Skeletal muscle tissue (tissue), 4 donors: ENCODE results near the gene GNA14. TPM values are rescaled to one million over a fixed set of nuclear protein-coding genes. Genes with fewer than 3 reads are reported as not detected.

Experiments used
- H3K27ac ChIP-seq: one replicate; pipeline ENCODE4 v1.7.0; 2013; ENCODE audit warnings: mild to moderate bottlenecking, low read depth, low read length, inconsistent platforms
- H3K27me3 ChIP-seq, 3 donors: one replicate each; pipeline ENCODE4 v1.7.0; 2013; ENCODE audit warnings: low read length in 3 of 3; ENCODE audit not compliant: control insufficient read depth in 3 of 3, insufficient read depth in 3 of 3
- H3K36me3 ChIP-seq, 3 donors: one replicate each; pipeline ENCODE4 v1.7.0; 2013; ENCODE audit warnings: low read length in 3 of 3; ENCODE audit not compliant: control insufficient read depth in 3 of 3, insufficient read depth in 3 of 3
- H3K4me1 ChIP-seq, 3 donors: one replicate each; pipeline ENCODE4 v1.7.0; 2013; ENCODE audit warnings: low read length in 3 of 3, mild to moderate bottlenecking in 3 of 3; ENCODE audit not compliant: control insufficient read depth in 3 of 3, insufficient read depth in 3 of 3
- H3K4me3 ChIP-seq, 3 donors: one replicate each; pipeline ENCODE4 v1.7.0; 2013; ENCODE audit warnings: low read length in 3 of 3
- H3K9ac ChIP-seq, 3 donors: one replicate each; pipeline ENCODE4 v1.7.0; 2013; ENCODE audit warnings: low read length in 3 of 3, mild to moderate bottlenecking in 3 of 3, moderate library complexity in 2 of 3, low read depth in 1 of 3
- H3K9me3 ChIP-seq, 3 donors: one replicate each; pipeline ENCODE4 v1.7.0; 2013; ENCODE audit warnings: low read length in 3 of 3; ENCODE audit not compliant: control insufficient read depth in 3 of 3
- total RNA-seq: library from RNA; depleted of rRNA; stranded (reverse); fragments of >200 nt; gene quantifications from one replicate; pipeline ENCODE4 v1.2.3, GENCODE V29; 2014
- donor health status: Osteomylitis.

GNA14 gene
- total RNA-seq, 1 donor from 2014 or later: 3.7 TPM

DNA sequence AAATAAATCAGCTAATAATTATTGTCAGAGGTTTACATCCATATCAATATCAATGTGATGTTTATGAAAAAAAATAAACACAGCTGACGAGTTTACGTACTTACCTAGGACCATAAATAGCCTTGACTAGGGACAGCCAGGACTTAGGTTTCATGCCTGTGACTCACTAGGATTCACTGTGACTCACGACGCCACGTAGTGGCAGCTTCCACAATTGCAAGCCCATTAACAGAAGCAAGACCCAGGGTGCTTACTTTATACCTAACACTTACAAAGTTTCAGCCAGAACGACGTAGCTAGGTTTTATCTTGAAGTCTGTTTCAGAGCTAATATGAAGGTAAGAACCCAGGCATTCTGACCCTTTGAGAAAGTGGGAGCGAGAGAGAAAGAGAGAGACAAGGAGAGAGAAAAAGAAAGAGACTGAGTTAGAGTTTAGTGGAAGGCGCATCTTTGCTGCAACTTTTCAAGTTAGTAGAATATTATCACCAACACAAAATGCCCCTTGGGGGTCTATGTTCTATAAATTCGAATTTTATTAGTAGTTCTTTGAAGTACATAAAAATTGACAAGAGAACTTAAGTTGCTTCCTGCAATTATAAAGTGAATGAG is 191.2 kb downstream of the GNA14 start:
- H3K36me3 ChIP-seq: no peaks in the 10 kb centered on the region
- H3K27ac ChIP-seq: no peak overlapping the region
- H3K27me3 ChIP-seq: no peaks in the 10 kb centered on the region
- no peak overlapping the region for H3K4me3 ChIP-seq
- no peak overlapping the region for H3K9ac ChIP-seq
- no peaks in the 10 kb centered on the region for H3K9me3 ChIP-seq
- peaks cover 0 to 8% (median 4%) of the 10 kb centered on the region in 3 donors for H3K4me1 ChIP-seq

DNA sequence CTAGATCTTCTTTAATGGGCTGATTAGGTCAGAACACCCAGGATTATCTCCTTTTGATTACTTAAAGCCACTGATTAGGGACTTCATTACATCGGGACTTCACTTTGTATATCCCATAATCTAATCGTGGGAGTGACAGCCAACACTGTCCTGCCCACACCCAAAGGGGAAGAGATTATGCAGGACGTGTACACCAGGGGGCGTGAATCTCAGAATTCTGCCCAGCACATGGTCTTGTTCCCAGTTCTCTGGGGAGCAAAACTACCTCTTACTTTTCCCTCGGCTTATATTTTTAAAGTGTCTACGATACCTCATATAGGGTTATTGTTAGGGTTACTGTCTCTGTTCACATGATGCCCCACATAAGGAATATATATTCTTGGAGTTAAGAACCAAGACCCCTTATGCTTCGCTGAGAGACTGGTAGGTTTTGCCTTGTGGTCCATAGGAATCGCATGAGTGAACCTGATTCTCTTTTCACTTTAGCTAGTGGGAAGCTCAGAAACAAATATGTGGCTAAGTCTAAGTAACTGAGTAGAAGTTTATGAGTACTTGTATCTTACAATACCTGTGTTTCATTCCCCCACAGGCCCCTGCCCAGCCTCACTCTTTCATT is 192.7 kb downstream of the GNA14 start:
- Histone ChIP-seq H3K9ac (no peak overlapping the region), H3K27ac (no peak overlapping the region), H3K9me3 (no peaks in the 10 kb centered on the region), H3K4me1 (peaks cover 0 to 8% (median 4%) of the 10 kb centered on the region in 3 donors), H3K36me3 (no peaks in the 10 kb centered on the region), H3K4me3 (no peak overlapping the region), H3K27me3 (no peaks in the 10 kb centered on the region)

DNA sequence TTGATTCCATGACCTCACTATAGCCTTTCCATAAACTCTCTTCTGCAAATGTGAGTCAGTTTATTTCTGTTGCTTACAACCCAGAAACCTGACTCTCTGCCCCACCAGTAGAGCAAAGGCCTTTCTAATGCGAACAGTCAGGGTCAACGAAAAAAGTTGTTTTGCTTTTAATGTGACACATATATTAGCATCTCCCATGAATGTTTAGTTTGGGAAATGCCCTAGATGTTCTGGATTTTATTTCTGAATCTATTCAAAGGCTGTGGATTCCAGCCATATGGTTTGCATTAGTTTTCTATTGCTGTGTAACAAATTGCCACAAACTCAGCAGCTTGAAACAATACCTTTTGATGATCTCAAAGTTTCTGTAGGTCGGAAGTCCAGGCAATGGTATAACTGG is 193.5 kb downstream of the GNA14 start:
- Histone ChIP-seq H3K4me1 (peaks cover 0 to 8% (median 4%) of the 10 kb centered on the region in 3 donors), H3K4me3 (no peak overlapping the region), H3K27me3 (no peaks in the 10 kb centered on the region), H3K9ac (no peak overlapping the region), H3K36me3 (no peaks in the 10 kb centered on the region), H3K9me3 (no peaks in the 10 kb centered on the region), H3K27ac (no peak overlapping the region)

DNA sequence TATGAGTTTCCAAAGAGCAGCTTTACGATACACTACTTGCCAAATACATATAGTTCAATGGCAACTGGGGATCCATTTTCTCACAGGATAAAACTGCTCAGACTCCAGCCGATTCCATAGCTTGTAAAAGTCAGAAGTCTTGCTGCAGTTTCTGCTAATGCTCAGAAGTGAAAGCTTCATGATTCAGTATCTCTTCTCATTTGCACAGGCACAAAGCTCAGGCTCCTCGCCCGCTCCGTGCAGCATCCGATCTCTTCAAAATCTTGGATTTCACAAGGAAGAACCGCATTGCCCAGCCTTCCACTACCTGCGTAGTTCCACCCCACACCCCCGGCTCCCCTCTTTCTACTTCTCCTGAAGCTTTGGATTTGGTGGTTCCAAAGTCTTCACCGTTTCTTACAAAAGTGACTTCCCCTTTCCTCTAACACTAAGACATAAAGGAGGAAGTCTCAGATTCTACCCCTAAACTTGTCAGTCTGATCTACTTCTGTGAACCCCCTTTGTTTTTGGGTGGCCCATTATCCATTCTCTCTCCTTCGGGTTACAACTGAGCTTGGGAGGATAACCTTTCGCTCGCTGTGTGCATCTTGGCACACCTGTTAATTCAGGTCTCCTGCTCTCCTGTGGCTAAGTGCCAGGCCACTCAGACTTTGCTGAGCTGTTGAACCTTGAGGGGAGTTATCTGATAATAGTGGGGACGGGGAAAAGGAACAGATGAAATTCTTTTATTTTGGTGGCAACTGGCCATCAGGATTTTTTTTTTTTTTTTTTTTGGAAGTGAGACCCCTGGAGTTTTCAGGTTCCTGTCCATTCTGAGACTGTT is 194.1 kb downstream of the GNA14 start:
- H3K9ac ChIP-seq: no peak overlapping the region
- H3K27me3 ChIP-seq: no peaks in the 10 kb centered on the region
- no peaks in the 10 kb centered on the region for H3K36me3 ChIP-seq
- H3K4me3 ChIP-seq: no peak overlapping the region
- peaks cover 0 to 8% (median 4%) of the 10 kb centered on the region in 3 donors for H3K4me1 ChIP-seq
- H3K9me3 ChIP-seq: no peaks in the 10 kb centered on the region
- no peak overlapping the region for H3K27ac ChIP-seq

DNA sequence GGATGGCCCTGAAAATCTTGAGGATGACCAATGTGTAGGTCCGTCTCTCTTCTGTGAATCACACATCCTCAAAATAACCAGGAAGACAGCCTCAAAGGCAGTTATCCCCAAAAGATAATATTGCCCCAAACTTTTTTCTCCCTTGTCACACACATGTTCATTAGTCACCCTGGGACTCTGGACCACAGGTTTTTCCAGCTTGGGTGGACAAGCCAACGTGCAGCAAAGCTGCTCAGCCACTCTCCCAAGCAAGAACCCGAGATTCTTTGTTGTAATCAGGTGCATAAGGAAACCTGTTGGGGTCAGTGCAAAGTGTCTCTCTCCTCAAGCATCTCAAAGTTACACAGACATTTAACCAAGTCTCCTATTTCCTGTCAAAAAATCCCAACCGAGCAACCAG is 196.6 kb downstream of the GNA14 start:
- H3K9me3 ChIP-seq: peaks cover 0 to 2% (median 0%) of the 10 kb centered on the region in 3 donors
- no peaks in the 10 kb centered on the region for H3K4me1 ChIP-seq
- no peaks in the 10 kb centered on the region for H3K27me3 ChIP-seq
- H3K27ac ChIP-seq: no peak overlapping the region
- H3K9ac ChIP-seq: no peak overlapping the region
- H3K4me3 ChIP-seq: no peak overlapping the region
- no peaks in the 10 kb centered on the region for H3K36me3 ChIP-seq

DNA sequence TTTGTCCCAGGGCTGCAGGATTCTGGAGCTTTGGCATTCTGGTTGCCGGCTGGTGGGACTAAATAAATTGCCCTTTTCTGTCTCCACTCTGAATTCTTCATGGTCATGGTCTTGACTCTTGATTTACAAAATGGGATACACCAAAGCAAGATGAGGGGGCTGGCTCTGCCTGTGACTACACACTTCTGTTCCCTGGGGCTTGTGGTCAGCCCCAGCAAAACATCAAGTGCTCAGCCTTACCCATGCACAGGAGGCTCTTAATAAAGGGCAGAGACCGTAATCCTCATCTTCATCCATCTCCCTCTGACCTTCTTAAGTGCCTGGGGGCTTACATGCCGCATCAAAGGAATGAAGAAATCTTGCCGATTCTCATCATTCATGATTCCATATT is 198.0 kb downstream of the GNA14 start:
- Histone ChIP-seq H3K36me3 (no peaks in the 10 kb centered on the region), H3K27me3 (no peaks in the 10 kb centered on the region), H3K9me3 (peaks cover 0 to 2% (median 0%) of the 10 kb centered on the region in 3 donors), H3K4me1 (no peaks in the 10 kb centered on the region), H3K9ac (no peak overlapping the region), H3K27ac (no peak overlapping the region), H3K4me3 (no peak overlapping the region)

DNA sequence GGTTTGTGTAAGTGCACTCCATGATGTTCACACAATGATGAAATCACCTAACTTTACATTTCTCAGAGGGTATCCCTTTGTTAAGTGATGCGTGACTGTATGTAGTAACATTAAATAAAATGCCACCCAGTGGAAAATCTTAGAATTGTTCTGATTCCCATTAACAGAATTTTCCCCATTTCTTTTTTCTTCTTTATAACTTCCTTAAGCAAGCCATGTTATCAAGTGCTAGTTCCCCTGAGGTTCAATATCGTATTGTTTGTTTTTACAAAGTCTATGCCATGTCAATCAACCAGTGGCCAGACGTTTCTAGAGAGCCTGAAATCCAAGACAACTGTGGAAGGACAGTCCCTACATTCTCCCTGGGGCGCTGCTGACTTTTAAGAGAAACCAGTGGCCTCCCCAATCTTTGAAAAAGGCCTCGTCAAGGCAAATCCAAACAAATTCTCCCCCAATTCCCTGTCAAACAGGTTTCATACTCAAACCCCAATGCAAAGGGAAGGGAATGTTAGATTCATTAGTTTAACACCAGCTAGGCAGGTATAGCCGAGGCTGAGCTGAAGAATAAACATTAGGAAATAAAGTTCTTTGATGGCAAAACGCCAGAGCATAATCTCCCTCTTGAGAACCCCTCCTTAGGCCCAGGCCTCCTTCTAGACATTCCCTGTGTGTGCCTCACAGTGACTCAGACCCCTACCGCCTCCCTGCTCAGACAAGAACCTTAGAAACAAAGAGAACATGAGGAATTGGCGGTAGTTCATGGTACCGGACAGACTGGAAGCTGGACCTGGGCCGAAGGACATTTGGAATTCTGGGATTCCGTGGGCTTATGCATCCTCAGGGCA is 198.7 kb downstream of the GNA14 start:
- Histone ChIP-seq H3K9ac (no peak overlapping the region), H3K4me3 (no peak overlapping the region), H3K4me1 (no peaks in the 10 kb centered on the region), H3K27me3 (no peaks in the 10 kb centered on the region), H3K9me3 (peaks cover 0 to 2% (median 0%) of the 10 kb centered on the region in 3 donors), H3K36me3 (no peaks in the 10 kb centered on the region), H3K27ac (no peak overlapping the region)

DNA sequence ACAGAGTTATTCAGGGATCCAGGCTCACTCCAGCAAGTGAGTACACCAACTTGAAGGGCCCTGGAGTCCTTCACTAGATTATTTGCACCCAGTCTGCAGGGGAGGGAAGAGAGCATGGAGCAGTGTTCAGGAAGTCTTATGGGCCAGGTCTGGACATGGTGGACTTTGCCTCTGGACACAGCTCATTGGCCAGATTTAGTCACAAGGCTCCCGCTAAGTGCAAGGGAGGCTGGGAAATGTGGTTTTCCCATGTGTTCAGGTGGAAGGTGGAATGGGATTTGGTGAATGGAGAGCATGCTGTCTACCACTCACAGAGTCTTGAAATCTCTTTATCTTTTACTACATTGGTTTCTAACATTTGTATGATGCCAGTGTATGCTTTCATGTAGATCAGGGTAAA is 200.5 kb downstream of the GNA14 start:
- peaks cover 0 to 2% (median 0%) of the 10 kb centered on the region in 3 donors for H3K9me3 ChIP-seq
- H3K27me3 ChIP-seq: no peaks in the 10 kb centered on the region
- H3K27ac ChIP-seq: no peak overlapping the region
- no peak overlapping the region for H3K4me3 ChIP-seq
- H3K4me1 ChIP-seq: no peaks in the 10 kb centered on the region
- H3K9ac ChIP-seq: no peak overlapping the region
- no peaks in the 10 kb centered on the region for H3K36me3 ChIP-seq

DNA sequence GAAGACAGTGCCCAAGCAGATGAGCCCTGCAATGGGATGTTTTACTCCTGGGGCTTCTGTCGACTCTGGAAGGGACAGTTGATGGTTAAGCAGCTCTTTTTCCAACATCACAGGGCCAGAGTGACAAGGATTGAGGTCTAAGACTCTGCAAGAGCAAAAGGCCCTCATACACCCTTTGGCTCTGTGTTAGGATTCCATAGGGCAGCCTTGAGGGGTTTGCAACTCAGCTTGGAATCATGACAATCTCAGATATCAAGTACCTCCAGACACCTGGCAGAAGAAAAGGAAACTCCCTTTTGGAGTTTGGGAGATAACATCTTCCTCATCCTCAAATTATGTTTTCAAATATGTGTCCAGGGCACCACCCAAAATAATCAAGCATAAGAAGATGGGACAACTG is 205.7 kb downstream of the GNA14 start:
- H3K4me1 ChIP-seq: peaks cover 0 to 2% (median 2%) of the 10 kb centered on the region in 3 donors
- no peaks in the 10 kb centered on the region for H3K9me3 ChIP-seq
- no peak overlapping the region for H3K27ac ChIP-seq
- H3K27me3 ChIP-seq: no peaks in the 10 kb centered on the region
- no peak overlapping the region for H3K9ac ChIP-seq
- no peak overlapping the region for H3K4me3 ChIP-seq
- H3K36me3 ChIP-seq: no peaks in the 10 kb centered on the region
